ENCODE measurements around the gene S100A2.

DNA sequence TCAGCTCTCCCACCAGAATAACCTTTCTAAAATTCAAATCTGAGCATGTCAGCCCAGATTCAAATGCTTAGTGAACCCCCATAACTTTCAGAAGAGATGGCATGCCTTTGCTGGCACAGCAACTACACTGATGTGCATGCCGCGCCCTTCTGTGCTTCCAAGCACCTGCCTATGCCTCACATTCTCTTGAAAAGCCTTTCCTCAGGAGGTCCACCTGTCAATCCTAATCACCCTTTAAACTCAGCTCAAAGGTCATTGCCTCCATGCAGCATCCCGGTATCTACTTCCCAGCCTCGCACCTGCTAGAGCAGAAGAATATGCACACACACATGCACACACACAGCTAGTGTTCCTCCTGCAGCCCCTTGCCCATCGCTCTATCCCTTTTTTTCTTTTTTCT is 5.2 kb upstream of the S100A2 start:
- TF ChIP-seq, protein P1, sequence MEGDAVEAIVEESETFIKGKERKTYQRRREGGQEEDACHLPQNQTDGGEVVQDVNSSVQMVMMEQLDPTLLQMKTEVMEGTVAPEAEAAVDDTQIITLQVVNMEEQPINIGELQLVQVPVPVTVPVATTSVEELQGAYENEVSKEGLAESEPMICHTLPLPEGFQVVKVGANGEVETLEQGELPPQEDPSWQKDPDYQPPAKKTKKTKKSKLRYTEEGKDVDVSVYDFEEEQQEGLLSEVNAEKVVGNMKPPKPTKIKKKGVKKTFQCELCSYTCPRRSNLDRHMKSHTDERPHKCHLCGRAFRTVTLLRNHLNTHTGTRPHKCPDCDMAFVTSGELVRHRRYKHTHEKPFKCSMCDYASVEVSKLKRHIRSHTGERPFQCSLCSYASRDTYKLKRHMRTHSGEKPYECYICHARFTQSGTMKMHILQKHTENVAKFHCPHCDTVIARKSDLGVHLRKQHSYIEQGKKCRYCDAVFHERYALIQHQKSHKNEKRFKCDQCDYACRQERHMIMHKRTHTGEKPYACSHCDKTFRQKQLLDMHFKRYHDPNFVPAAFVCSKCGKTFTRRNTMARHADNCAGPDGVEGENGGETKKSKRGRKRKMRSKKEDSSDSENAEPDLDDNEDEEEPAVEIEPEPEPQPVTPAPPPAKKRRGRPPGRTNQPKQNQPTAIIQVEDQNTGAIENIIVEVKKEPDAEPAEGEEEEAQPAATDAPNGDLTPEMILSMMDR (IDR thresholded peaks at IDR 0.05): no peak
- TF ChIP-seq ZFX (IDR thresholded peaks at IDR 0.05; ENCODE audit: borderline replicate concordance): no peak
